Measurements from ENCODE around the gene ADGRG1.

DNA sequence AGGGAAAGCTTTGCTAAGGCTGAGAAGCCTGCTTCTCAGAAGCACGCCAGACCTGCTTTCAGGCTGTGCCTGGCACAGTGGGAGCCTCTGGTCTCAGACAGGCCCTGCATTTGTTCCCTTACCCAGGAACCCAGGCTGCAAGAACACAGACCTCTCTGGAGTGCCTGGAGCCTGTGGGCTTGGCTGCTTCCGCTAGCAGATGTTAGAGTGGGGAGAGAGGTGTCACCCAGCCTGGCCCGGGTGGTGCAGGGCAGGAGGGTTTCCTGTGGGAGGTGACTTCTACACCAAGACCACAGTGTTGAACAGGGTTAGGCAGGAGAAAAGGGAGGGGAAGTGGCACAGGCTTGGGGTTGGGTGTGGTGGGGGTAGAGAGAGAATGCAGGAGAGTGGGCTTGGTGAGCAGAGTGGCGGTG, 35.8 kb upstream of the ADGRG1 start:
- TF ChIP-seq, protein P1, sequence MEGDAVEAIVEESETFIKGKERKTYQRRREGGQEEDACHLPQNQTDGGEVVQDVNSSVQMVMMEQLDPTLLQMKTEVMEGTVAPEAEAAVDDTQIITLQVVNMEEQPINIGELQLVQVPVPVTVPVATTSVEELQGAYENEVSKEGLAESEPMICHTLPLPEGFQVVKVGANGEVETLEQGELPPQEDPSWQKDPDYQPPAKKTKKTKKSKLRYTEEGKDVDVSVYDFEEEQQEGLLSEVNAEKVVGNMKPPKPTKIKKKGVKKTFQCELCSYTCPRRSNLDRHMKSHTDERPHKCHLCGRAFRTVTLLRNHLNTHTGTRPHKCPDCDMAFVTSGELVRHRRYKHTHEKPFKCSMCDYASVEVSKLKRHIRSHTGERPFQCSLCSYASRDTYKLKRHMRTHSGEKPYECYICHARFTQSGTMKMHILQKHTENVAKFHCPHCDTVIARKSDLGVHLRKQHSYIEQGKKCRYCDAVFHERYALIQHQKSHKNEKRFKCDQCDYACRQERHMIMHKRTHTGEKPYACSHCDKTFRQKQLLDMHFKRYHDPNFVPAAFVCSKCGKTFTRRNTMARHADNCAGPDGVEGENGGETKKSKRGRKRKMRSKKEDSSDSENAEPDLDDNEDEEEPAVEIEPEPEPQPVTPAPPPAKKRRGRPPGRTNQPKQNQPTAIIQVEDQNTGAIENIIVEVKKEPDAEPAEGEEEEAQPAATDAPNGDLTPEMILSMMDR (IDR thresholded peaks at IDR 0.05), result no peak
- TF ChIP-seq EZH2 (IDR thresholded peaks at IDR 0.05; ENCODE audit: borderline replicate concordance, insufficient read depth, low read depth, low read length, poor library complexity, severe bottlenecking), result no peak

Measured in B cell (primary cell).